ENCODE measurements around the gene GOLM1.

The GOLM1 gene

GRCh38 chr9:86069206-86069869 lies 30.0 kb downstream of the GOLM1 start (continued):
- TF ChIP-seq ZNF37A (tag by site-specific recombination; IDR thresholded peaks at IDR 0.05) = no peak
- TF ChIP-seq BCL11A (tag by site-specific recombination; IDR thresholded peaks at IDR 0.05; ENCODE audit: low read depth) = no peak
- TF ChIP-seq ZEB2 (tag by site-specific recombination; IDR thresholded peaks at IDR 0.05) = no peak
- TF ChIP-seq, protein P1, sequence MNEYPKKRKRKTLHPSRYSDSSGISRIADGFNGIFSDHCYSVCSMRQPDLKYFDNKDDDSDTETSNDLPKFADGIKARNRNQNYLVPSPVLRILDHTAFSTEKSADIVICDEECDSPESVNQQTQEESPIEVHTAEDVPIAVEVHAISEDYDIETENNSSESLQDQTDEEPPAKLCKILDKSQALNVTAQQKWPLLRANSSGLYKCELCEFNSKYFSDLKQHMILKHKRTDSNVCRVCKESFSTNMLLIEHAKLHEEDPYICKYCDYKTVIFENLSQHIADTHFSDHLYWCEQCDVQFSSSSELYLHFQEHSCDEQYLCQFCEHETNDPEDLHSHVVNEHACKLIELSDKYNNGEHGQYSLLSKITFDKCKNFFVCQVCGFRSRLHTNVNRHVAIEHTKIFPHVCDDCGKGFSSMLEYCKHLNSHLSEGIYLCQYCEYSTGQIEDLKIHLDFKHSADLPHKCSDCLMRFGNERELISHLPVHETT (tag by site-specific recombination; IDR thresholded peaks at IDR 0.05) = no peak
- no peak for TF ChIP-seq ZBTB48 (tag by site-specific recombination; IDR thresholded peaks at IDR 0.05)

- peaks cover 0 to 19% of the 10 kb centered on the region in 2 experiments; a peak in 1 of 3 replicates for H3K36me3 ChIP-seq (ENCODE audit: control insufficient read depth in 2 of 2, insufficient read depth in 1 of 2, low read length in 2 of 2)
Observed at GRCh38 chr9:86064220-86064619, 35.1 kb downstream of the GOLM1 start.

GRCh38 chr9:86062845-86063693 lies 36.3 kb downstream of the GOLM1 start:
- ChIA-PET POLR2A (interaction anchor here (0.5 kb wide), 1 partner anchor 237 kb away, joined by 3 read pairs; no protein-coding TSS in a partner anchor), CTCF (interaction anchor here (0.6 kb wide), 1 partner anchor 17 kb away, joined by 3 read pairs; no protein-coding TSS in a partner anchor)
- no peak overlapping the region for H3K27ac ChIP-seq (ENCODE audit: extremely low read depth, low read depth, low read length)
- no peak for TF ChIP-seq ZNF146 (tag by site-specific recombination; IDR thresholded peaks at IDR 0.05)
- H3K9me3 ChIP-seq (ENCODE audit: control insufficient read depth, insufficient read depth, low read depth, low read length) = no peaks in the 10 kb centered on the region
- no peak overlapping the region for H3K4me3 ChIP-seq (ENCODE audit: low read depth, low read length)
- peaks cover 0 to 14% of the 10 kb centered on the region in 2 experiments; a peak in 2 of 3 replicates for H3K36me3 ChIP-seq (ENCODE audit: control insufficient read depth in 2 of 2, insufficient read depth in 1 of 2, low read length in 2 of 2)
- H3K4me1 ChIP-seq (ENCODE audit: control insufficient read depth, insufficient read depth, low read length) = no peaks in the 10 kb centered on the region

More at GRCh38 chr9:86064220-86064619, 35.1 kb downstream of the GOLM1 start:
- Histone ChIP-seq H3K4me1 (ENCODE audit: control insufficient read depth, insufficient read depth, low read length) (no peaks in the 10 kb centered on the region), H3K9me3 (ENCODE audit: control insufficient read depth, insufficient read depth, low read depth, low read length) (no peaks in the 10 kb centered on the region), H3K4me3 (ENCODE audit: low read depth, low read length) (no peak overlapping the region), H3K27ac (ENCODE audit: extremely low read depth, low read depth, low read length) (no peak overlapping the region)
- ChIA-PET CTCF (no interaction called here), POLR2A (no interaction called here)
- TF ChIP-seq SCRT1 (tag by site-specific recombination; IDR thresholded peaks at IDR 0.05; ENCODE audit: borderline replicate concordance) (peak; percentile 54; the same call in 1 of the 2 replicates), ZNF223 (tag by site-specific recombination; IDR thresholded peaks at IDR 0.05) (no peak), SCRT2 (tag by site-specific recombination; IDR thresholded peaks at IDR 0.05) (peak; percentile 90), ZBTB1 (tag by site-specific recombination; IDR thresholded peaks at IDR 0.05) (no peak), ZNF18 (tag by site-specific recombination; IDR thresholded peaks at IDR 0.05) (peak; percentile 84), ZNF654 (tag by site-specific recombination; IDR thresholded peaks at IDR 0.05; ENCODE audit: low read depth) (no peak)

DNA sequence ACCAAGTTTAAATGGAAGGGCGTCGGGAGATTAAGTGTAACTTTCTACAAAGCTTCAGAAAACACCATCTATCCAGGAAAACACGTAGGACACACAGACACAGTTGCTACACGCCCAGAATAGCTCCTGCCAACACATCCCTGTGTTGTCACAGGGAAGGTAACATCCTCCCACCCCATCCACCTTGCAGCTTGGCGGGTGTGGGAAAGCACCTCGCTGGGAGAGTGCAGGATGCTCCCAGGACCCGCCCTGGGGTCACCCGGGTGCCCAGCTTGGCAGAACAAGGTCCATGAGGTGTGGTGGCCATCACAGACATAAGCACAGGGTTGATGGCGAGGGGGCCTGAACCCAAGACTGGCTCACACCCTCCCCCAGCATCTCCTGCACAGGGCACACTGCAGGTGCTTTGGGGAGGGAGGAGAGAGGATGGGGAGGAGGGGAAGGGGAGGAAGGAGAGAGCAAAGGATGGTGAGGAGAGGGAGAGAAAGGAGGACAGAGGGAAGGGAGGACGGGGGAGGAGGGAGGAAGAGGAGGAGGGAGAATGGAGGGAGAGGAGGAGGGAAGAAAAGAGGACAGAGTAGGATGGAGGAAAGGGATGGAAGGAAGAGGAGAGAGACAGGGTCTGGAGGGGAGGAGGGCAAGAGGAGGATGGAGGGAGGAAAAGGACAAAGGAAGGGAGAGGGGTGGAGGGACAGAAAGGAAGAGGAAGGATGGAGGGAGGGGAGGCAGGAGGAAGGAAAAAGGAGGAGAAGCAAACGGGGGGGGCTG lies 37.2 kb downstream of the GOLM1 start:
- POLR2A ChIA-PET = no interaction called here
- CTCF ChIA-PET = interaction anchor here (0.6 kb wide), 1 partner anchor 16 kb away, joined by 3 read pairs; no protein-coding TSS in a partner anchor
- Histone ChIP-seq H3K4me3 (ENCODE audit: low read depth, low read length) (no peak overlapping the region), H3K4me1 (ENCODE audit: control insufficient read depth, insufficient read depth, low read length) (no peaks in the 10 kb centered on the region), H3K36me3 (ENCODE audit: control insufficient read depth in 2 of 2, insufficient read depth in 1 of 2, low read length in 2 of 2) (peaks cover 0 to 12% of the 10 kb centered on the region in 2 experiments; a peak in 2 of 3 replicates), H3K9me3 (ENCODE audit: control insufficient read depth, insufficient read depth, low read depth, low read length) (no peaks in the 10 kb centered on the region), H3K27ac (ENCODE audit: extremely low read depth, low read depth, low read length) (no peak overlapping the region)
- TF ChIP-seq HOXD13 (CRISPR knock-in tag; IDR thresholded peaks at IDR 0.05; ENCODE audit: borderline replicate concordance) = no peak
- TF ChIP-seq ZNF747 (tag by site-specific recombination; IDR thresholded peaks at IDR 0.05) = 0 out of 2 replicates have a peak, but pooled peaks have one; percentile 32
- TF ChIP-seq ZSCAN4 (tag by site-specific recombination; IDR thresholded peaks at IDR 0.05) = no peak
- TF ChIP-seq ZIC2 (tag by site-specific recombination; IDR thresholded peaks at IDR 0.05) = no peak
- TF ChIP-seq, protein P2, sequence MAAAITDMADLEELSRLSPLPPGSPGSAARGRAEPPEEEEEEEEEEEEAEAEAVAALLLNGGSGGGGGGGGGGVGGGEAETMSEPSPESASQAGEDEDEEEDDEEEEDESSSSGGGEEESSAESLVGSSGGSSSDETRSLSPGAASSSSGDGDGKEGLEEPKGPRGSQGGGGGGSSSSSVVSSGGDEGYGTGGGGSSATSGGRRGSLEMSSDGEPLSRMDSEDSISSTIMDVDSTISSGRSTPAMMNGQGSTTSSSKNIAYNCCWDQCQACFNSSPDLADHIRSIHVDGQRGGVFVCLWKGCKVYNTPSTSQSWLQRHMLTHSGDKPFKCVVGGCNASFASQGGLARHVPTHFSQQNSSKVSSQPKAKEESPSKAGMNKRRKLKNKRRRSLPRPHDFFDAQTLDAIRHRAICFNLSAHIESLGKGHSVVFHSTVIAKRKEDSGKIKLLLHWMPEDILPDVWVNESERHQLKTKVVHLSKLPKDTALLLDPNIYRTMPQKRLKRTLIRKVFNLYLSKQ (tag by site-specific recombination; IDR thresholded peaks at IDR 0.05; ENCODE audit: borderline replicate concordance) = no peak
- TF ChIP-seq, protein P3, sequence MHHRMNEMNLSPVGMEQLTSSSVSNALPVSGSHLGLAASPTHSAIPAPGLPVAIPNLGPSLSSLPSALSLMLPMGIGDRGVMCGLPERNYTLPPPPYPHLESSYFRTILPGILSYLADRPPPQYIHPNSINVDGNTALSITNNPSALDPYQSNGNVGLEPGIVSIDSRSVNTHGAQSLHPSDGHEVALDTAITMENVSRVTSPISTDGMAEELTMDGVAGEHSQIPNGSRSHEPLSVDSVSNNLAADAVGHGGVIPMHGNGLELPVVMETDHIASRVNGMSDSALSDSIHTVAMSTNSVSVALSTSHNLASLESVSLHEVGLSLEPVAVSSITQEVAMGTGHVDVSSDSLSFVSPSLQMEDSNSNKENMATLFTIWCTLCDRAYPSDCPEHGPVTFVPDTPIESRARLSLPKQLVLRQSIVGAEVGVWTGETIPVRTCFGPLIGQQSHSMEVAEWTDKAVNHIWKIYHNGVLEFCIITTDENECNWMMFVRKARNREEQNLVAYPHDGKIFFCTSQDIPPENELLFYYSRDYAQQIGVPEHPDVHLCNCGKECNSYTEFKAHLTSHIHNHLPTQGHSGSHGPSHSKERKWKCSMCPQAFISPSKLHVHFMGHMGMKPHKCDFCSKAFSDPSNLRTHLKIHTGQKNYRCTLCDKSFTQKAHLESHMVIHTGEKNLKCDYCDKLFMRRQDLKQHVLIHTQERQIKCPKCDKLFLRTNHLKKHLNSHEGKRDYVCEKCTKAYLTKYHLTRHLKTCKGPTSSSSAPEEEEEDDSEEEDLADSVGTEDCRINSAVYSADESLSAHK (tag by site-specific recombination; IDR thresholded peaks at IDR 0.05) = no peak

Data from HEK293 (cell line).